Endodermal cell (in vitro differentiated cells): ENCODE results near the gene MBOAT2. TPM values are rescaled to one million over a fixed set of nuclear protein-coding genes. Genes with fewer than 3 reads are reported as not detected.

Experiments
- DNase-seq: peaks from one replicate; pipeline ENCODE4 v3.0.0-alpha.2; 2017
- H3K27ac ChIP-seq: 2 replicates; pipeline ENCODE4 v1.5.1; 2013; ENCODE audit warnings: mild to moderate bottlenecking, low read depth, low read length, moderate library complexity
- H3K27me3 ChIP-seq: 2 replicates; pipeline ENCODE4 v1.6.1; 2013; ENCODE audit warnings: mild to moderate bottlenecking, low read length, moderate library complexity; ENCODE audit not compliant: insufficient read depth, control insufficient read depth, poor library complexity, severe bottlenecking
- H3K36me3 ChIP-seq: 2 replicates; pipeline ENCODE4 v1.7.0; 2013; ENCODE audit warnings: mild to moderate bottlenecking, low read length, moderate library complexity; ENCODE audit not compliant: control insufficient read depth, insufficient read depth
- H3K4me1 ChIP-seq: one replicate; pipeline ENCODE4 v1.7.0; 2013; ENCODE audit warnings: low read length; ENCODE audit not compliant: control insufficient read depth, insufficient read depth
- H3K4me3 ChIP-seq: 2 replicates; pipeline ENCODE4 v1.5.1; 2013; ENCODE audit warnings: mild to moderate bottlenecking, low read length, moderate library complexity
- H3K9ac ChIP-seq: 2 replicates; pipeline ENCODE4 v1.6.1; 2013; ENCODE audit warnings: mild to moderate bottlenecking, low read length, moderate library complexity; ENCODE audit not compliant: poor library complexity, severe bottlenecking; ENCODE audit errors: extremely low read depth
- H3K9me3 ChIP-seq: 2 replicates; pipeline ENCODE4 v1.6.1; 2013; ENCODE audit warnings: mild to moderate bottlenecking, low read length, moderate library complexity; ENCODE audit not compliant: control insufficient read depth
- H3K27ac Mint-ChIP-seq: 2 replicates; pipeline ENCODE4 v1.8.0; 2020; ENCODE audit warnings: mixed read lengths
- H3K27me3 Mint-ChIP-seq: 2 replicates; pipeline ENCODE4 v1.8.0; 2021; ENCODE audit warnings: mild to moderate bottlenecking, mixed read lengths; ENCODE audit not compliant: insufficient read depth
- H3K36me3 Mint-ChIP-seq: 2 replicates; pipeline ENCODE4 v1.8.0; 2020; ENCODE audit warnings: low read depth, mixed read lengths
- H3K4me1 Mint-ChIP-seq: 2 replicates; pipeline ENCODE4 v1.8.0; 2020; ENCODE audit warnings: mixed read lengths
- H3K4me3 Mint-ChIP-seq: 2 replicates; pipeline ENCODE4 v1.8.0; 2020; ENCODE audit warnings: mild to moderate bottlenecking, moderate library complexity, mixed read lengths
- H3K9me3 Mint-ChIP-seq: 2 replicates; pipeline ENCODE4 v1.8.0; 2020; ENCODE audit warnings: mild to moderate bottlenecking, mixed read lengths
- CTCF ChIP-seq: fragments of 200-600 bp; sonication (generic); conservative IDR thresholded peaks from 2 replicates; pipeline ENCODE4 v1.5.0; 2021; ENCODE audit warnings: antibody characterized with exemption, mild to moderate bottlenecking
- WGBS, 2 experiments: methylation state at CpG; one replicate each; pipeline versions ENCODE4 v1.1.5 to v1.1.7; 2013; ENCODE audit warnings: missing lambda C conversion rate in 2 of 2, mixed read lengths in 1 of 2; ENCODE audit not compliant: insufficient coverage in 1 of 2, insufficient read length in 1 of 2; 5-methylcytosine and 5-hydroxymethylcytosine counted together
- total RNA-seq, 2 donors: library from RNA; stranded (reverse); fragmentation: NEBNext Ultra II Directional in 1 of 2; extraction: Animal tissue kit (Norgen Biotek cat#: 25700) in 1 of 2; gene quantifications; 2 replicates in 1 of 2; 3 replicates in 1 of 2; pipeline ENCODE4 v1.2.1, GENCODE V29; 2021

MBOAT2 gene
- total RNA-seq, 2 donors from 2014 or later: 45.3 to 51.0 TPM

GRCh38 chr2:8993196-8993901 lies 10.1 kb downstream of the MBOAT2 start:
- Histone ChIP-seq H3K9me3 (no peaks in the 10 kb centered on the region), H3K27ac (no peak overlapping the region), H3K4me1 (peaks cover 13% of the 10 kb centered on the region), H3K9ac (no peak overlapping the region), H3K27me3 (no peaks in the 10 kb centered on the region), H3K4me3 (no peak overlapping the region), H3K36me3 (no peaks in the 10 kb centered on the region)
- no peaks in the 10 kb centered on the region for H3K9me3 Mint-ChIP-seq
- H3K4me3 Mint-ChIP-seq: no peak overlapping the region
- H3K27me3 Mint-ChIP-seq: no peaks in the 10 kb centered on the region
- H3K27ac Mint-ChIP-seq: no peak overlapping the region
- peaks cover 49% of the 10 kb centered on the region for H3K4me1 Mint-ChIP-seq
- H3K36me3 Mint-ChIP-seq: no peaks in the 10 kb centered on the region
- no peak for TF ChIP-seq CTCF
- 92 to 100% methylated on average over 4 to 7 of the region's 7 CpGs for WGBS, 2 experiments
- DNase-seq: no peak

DNA sequence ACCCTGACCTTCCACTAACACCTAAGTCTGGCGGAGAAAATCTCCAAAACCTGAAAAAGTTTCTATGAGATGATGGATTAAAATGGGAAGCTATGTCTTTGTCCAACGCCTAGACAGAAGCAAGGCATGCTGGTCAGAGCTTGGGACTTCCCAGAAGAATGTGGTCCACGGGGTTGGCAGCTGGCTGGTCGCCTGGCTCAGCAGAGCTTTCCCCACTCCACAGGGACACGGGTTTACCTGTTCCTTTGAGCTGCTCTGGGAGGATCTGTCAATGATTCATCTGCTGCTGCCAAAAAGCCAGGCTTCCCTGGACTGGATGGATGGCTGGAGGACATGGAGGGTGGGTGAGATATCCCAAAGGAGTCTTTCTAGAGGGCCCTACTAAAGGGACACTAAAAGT lies 10.8 kb downstream of the MBOAT2 start:
- no peak for DNase-seq
- Mint-ChIP-seq H3K4me3 (no peak overlapping the region), H3K4me1 (peaks cover 49% of the 10 kb centered on the region), H3K27me3 (no peaks in the 10 kb centered on the region), H3K36me3 (no peaks in the 10 kb centered on the region), H3K27ac (no peak overlapping the region), H3K9me3 (no peaks in the 10 kb centered on the region)
- no peaks in the 10 kb centered on the region for H3K27me3 ChIP-seq
- no peaks in the 10 kb centered on the region for H3K9me3 ChIP-seq
- no peaks in the 10 kb centered on the region for H3K36me3 ChIP-seq
- H3K4me3 ChIP-seq: no peak overlapping the region
- TF ChIP-seq CTCF: no peak
- H3K27ac ChIP-seq: no peak overlapping the region
- H3K9ac ChIP-seq: no peak overlapping the region
- WGBS, 2 experiments: 94% methylated on average over 3 to 5 of the region's 5 CpGs
- H3K4me1 ChIP-seq: peaks cover 17% of the 10 kb centered on the region

- H3K9me3 ChIP-seq: no peaks in the 10 kb centered on the region
- Mint-ChIP-seq H3K27me3 (no peaks in the 10 kb centered on the region), H3K4me1 (peaks cover 46% of the 10 kb centered on the region), H3K4me3 (no peak overlapping the region), H3K27ac (no peak overlapping the region), H3K36me3 (no peaks in the 10 kb centered on the region), H3K9me3 (no peaks in the 10 kb centered on the region)
- WGBS, 2 experiments: 93 to 94% methylated on average over 3 to 5 of the region's 5 CpGs
- no peak for DNase-seq
- no peak for TF ChIP-seq CTCF
- H3K27me3 ChIP-seq: no peaks in the 10 kb centered on the region
- peaks cover 17% of the 10 kb centered on the region for H3K4me1 ChIP-seq
- H3K36me3 ChIP-seq: no peaks in the 10 kb centered on the region
- no peak overlapping the region for H3K4me3 ChIP-seq
- H3K27ac ChIP-seq: no peak overlapping the region
- H3K9ac ChIP-seq: no peak overlapping the region
Measured at GRCh38 chr2:8989536-8990079, 13.9 kb downstream of the MBOAT2 start.
